Heart left ventricle (tissue), 13 donors: ENCODE measurements around the gene TMEM132A.

Source experiments
- CTCF ChIP-seq, 12 donors: fragments of 200-600 bp; sonication (generic) in 4 of 12; IDR thresholded peaks; one replicate each; pipeline versions ENCODE4 v1.5.0 to v1.8.0; 2018 to 2022; ENCODE audit warnings: antibody characterized with exemption in 12 of 12, mild to moderate bottlenecking in 5 of 12
- POLR2A ChIP-seq, 2 donors: fragments of 450-650 bp; IDR thresholded peaks; one replicate each; pipeline ENCODE4 v1.6.1; 2017; ENCODE audit warnings: antibody characterized with exemption in 2 of 2, mild to moderate bottlenecking in 2 of 2, moderate library complexity in 2 of 2
- donor health status: ischemic (EF 13 %, LVEDD 7.1; RV severe dilation, severe dysfunction).
- donor health status: DM: no; HTN: yes; CAD: no.
- donor health status: DM: no; HTN: no; CAD: no.
- donor health status: ischemic (EF 25% LVEDD 6.9; RV normal size, moderate dysfunction).
- donor health status: ischemic (EF 25% LVEDD 5.7; RV mildly dilated, moderate dysfunction).
- donor health status: ischemic (EF 35%, LVEDD 5.7; RV mildly dilated, moderate dysfunction).
- donor health status: nonischemic (EF 11% LVEDD 7.7; RV severe dilation, severe dysfunction).
- donor health status: DM: yes; HTN: yes; CAD: no.
- donor health status: PGD.
- donor health status: ischemic (EF 29% LVEDD 5.4; RV normal size, mild dysfunction).
- donor health status: nonischemic (EF 23%, LVEDD 6.1; RV moderate dilation, normal function).

GRCh38 chr11:60919320-60919719, 4.9 kb upstream of the TMEM132A start:
- TF ChIP-seq CTCF (IDR thresholded peaks at IDR 0.05), result no peak
- no peak for TF ChIP-seq POLR2A (IDR thresholded peaks at IDR 0.05)
